Omental fat pad (tissue), 4 donors: ENCODE data around the gene NPSR1. TPM values are rescaled to one million over a fixed set of nuclear protein-coding genes. Genes with fewer than 3 reads are reported as not detected.
"Not testable (repeated sequence)": the region's sequence is repeated elsewhere in the genome, so short reads cannot be mapped to it uniquely, and the experiment has no call there.

ENCODE experiments used
- ATAC-seq: fragments of 150-250 bp; one replicate; pipeline ENCODE4 v1.9.1; 2016; ENCODE audit warnings: mild to moderate bottlenecking, moderate library complexity; ENCODE audit not compliant: low FRiP score
- DNase-seq: peaks from one replicate; pipeline ENCODE4 v3.0.0-alpha.2; 2019; ENCODE audit warnings: low spot score
- total RNA-seq, 4 donors: library from RNA; depleted of rRNA; stranded (reverse); fragments of >200 nt; gene quantifications; one replicate each; pipeline ENCODE4 v1.1.0, GENCODE V29; 2016
- TF ChIP-seq, protein P1 (sequence below), 3 donors: fragments of 450-650 bp; IDR thresholded peaks; one replicate each; pipeline ENCODE4 v1.5.1; 2016 to 2017; ENCODE audit warnings: antibody characterized with exemption in 3 of 3, mild to moderate bottlenecking in 3 of 3, moderate library complexity in 2 of 3

NPSR1 gene
- total RNA-seq, 4 donors from 2014 or later: not detected

DNA sequence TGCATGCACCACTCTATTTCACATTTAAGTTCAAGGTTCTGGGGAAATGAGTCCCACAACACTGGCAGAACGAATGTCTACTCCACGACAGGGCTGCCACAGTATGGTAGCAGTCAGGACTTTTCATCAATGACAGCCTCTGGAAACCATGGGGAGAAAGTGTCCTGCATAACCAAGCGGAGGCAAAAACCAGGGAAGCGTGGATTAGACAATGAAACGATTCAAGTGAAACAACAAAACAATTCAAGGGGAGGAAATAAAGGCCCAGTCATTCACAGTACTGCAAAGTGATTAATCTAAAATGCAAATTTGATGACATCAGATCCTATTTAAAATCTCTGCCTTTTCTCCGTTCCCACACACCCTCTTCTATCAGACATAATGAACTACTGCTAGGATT lies 211.0 kb downstream of the NPSR1 start:
- TF ChIP-seq, protein P1, sequence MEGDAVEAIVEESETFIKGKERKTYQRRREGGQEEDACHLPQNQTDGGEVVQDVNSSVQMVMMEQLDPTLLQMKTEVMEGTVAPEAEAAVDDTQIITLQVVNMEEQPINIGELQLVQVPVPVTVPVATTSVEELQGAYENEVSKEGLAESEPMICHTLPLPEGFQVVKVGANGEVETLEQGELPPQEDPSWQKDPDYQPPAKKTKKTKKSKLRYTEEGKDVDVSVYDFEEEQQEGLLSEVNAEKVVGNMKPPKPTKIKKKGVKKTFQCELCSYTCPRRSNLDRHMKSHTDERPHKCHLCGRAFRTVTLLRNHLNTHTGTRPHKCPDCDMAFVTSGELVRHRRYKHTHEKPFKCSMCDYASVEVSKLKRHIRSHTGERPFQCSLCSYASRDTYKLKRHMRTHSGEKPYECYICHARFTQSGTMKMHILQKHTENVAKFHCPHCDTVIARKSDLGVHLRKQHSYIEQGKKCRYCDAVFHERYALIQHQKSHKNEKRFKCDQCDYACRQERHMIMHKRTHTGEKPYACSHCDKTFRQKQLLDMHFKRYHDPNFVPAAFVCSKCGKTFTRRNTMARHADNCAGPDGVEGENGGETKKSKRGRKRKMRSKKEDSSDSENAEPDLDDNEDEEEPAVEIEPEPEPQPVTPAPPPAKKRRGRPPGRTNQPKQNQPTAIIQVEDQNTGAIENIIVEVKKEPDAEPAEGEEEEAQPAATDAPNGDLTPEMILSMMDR (IDR thresholded peaks at IDR 0.05): no peak
- no peak for ATAC-seq
- DNase-seq: no peak

DNA sequence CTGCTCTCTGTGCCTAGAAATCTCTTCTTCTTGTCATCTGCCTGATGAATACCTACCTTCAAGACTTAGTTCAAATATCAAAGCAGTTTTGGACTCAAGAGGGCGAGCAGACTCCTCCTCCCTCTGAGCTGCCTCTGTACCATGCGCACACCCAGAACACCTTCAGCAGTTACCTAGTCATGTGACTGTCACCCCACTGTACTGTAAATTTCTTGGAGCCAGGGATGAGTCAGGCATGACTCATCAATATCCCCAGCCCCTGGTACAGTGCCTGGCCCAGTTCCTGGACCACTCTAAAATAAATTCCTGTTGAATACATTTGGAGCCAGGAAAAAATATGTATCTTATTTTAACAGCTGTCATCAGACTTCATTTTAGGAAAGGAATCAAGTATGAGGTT lies 212.0 kb downstream of the NPSR1 start:
- ATAC-seq, DNase-seq: not testable (repeated sequence)

DNA sequence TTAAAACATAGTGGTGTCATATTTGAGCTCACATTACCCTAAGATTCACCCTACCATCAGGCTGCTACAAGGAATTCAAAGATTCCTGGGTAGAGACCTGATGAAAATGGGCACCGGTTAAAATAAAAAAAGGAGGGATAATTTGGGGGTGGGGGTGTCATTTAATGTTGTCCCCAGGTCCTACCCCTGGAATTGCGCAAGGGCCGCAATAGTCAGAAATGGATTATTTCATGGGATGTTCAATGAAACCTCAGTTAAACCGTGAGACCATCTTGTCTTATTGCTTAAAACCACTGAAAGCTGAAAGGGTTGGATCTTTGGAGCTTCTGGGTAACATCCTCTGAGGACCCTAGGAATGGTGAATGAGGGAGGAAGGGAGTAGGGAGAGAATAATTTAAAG lies 216.3 kb downstream of the NPSR1 start:
- DNase-seq: not testable (repeated sequence)

DNA sequence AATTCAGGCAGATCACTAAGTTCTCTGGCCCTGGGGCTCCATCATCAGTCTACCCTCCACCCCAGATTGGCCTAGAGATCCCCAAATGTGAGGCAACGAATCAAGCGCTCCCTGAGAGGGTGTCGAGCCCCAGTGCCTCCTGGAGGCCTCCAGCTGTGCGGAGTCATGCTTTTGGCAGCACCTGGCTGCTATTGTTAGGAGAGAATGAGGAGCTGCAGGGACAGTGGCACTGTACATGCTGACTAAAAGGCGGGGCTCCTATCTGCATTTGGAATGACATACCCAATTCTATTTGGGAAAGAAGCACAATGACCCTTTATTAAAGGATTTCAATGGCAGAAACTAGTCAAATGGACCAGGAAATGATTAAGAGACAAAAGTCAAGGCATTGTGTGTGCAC lies 217.5 kb downstream of the NPSR1 start:
- TF ChIP-seq, protein P1 (IDR thresholded peaks at IDR 0.05): no peak
- DNase-seq: no peak
- no peak for ATAC-seq

More for the DNA sequence above, 216.3 kb downstream of the NPSR1 start:
- ATAC-seq: not testable (repeated sequence)

GRCh38 chr7:34878944-34879735 lies 221.1 kb downstream of the NPSR1 start:
- not testable (repeated sequence) for ATAC-seq, DNase-seq

GRCh38 chr7:34879871-34880270 lies 221.9 kb downstream of the NPSR1 start:
- no peak for DNase-seq
- ATAC-seq: no peak
- TF ChIP-seq, protein P1 (IDR thresholded peaks at IDR 0.05): no peak

DNA sequence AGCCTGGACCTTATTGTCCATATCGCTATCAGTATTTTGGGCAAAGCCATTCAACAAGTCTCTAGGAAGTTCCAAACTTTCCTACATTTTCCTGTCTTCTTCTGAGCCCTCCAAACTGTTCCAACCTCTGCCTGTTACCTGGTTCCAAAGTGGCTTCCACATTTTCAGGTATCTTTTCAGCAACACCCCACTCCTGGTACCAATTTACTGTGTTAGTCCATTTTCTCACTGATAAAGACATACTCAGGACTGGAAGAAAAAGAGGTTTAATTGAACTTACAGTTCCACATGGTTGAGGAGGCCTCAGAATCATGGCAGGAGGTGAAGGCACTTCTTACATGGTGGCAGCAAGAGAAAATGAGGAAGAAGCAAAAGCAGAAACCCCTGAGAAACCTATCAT lies 225.8 kb downstream of the NPSR1 start:
- DNase-seq, ATAC-seq: not testable (repeated sequence)

- DNase-seq: no peak
- ATAC-seq: no peak
- TF ChIP-seq, protein P1 (IDR thresholded peaks at IDR 0.05): no peak
Observed at GRCh38 chr7:34886856-34887255, 228.8 kb downstream of the NPSR1 start.

GRCh38 chr7:34889951-34890350 lies 231.9 kb downstream of the NPSR1 start:
- no peak for ATAC-seq
- TF ChIP-seq, protein P1 (IDR thresholded peaks at IDR 0.05): no peak
- DNase-seq: no peak
